SH-SY5Y (cell line): Measurements from ENCODE around the gene DGKA.

Experiments used
- GATA2 ChIP-seq: IDR thresholded peaks from 2 replicates; pipeline ENCODE4 v1.6.1; 2011; ENCODE audit warnings: mild to moderate bottlenecking, low read depth, low read length
- GATA3 ChIP-seq: IDR thresholded peaks from 2 replicates; pipeline ENCODE4 v1.6.1; 2011; ENCODE audit warnings: low read depth, mild to moderate bottlenecking, low read length, moderate library complexity

DGKA gene

DNA sequence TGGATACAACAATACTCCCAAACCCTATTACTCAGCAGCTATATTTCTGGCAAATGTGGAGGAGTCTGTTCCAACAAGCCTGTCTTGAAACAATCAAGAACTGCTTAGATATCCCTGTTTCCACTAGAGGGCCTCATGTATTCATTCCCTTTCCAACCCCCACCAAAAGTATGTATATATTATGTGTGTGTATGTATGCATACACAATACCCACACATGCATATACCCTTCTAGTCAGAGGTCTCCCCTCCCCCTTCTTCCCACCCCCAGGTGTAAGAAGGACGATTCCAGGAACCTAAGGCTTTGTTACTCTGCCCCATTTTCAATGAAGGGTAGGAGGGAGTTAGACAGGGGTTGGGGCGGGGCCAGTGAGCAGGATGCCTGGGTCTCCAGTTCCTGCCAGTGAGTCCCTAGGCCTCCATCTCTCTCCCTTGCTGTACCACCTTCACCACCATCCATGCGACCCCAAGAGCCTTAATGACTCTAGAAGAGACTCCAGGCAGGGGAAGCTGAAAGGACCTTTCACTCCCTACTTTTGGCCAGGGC, at the start of gene DGKA:
DGKA (plus strand) TSS at position 392 of the 546 bp plus-strand sequence. CDS start 5,342 bp downstream, outside the sequence.
- no peak for TF ChIP-seq GATA3
- no peak for TF ChIP-seq GATA2

DNA sequence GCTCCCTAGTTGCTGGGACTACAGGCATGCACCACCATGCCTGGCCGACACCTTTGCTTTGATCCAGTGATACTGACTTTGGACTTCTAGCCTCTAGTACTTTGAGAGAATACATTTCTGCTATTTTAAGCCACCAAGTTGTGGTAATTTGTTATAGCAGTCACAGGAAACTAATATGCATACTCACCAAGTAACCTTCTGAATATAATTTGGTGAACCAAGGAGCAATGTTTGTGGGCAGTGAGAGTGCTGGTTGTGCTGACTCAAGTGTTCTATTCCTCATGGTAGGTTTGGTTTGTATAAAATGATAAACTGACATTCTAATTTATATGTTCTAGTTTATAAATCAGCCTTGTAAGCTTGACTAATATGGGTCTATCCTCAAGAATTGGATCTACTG, 45.8 kb upstream of the DGKA start:
- TF ChIP-seq GATA3: no peak
- no peak for TF ChIP-seq GATA2

DNA sequence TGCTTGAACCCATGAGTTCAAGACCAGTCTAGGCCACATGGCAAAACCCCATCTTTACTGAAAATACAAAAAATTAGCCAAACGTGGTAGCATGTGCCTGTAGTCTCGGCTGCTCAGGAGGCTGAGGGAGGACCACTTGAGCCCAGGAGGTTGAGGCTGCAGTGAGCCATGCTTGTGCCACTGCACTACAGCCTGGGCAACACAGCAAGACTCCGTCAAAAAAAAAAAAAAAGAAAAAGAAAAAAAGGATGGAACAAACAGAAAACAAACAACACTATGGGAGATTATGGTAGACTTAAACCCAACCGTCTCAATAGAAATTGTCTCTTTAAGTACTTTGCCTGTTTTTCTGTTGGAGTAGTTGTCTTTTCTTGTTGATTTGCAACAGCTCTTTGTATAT, 39.7 kb upstream of the DGKA start:
- TF ChIP-seq GATA2 (no peak), GATA3 (no peak)

DNA sequence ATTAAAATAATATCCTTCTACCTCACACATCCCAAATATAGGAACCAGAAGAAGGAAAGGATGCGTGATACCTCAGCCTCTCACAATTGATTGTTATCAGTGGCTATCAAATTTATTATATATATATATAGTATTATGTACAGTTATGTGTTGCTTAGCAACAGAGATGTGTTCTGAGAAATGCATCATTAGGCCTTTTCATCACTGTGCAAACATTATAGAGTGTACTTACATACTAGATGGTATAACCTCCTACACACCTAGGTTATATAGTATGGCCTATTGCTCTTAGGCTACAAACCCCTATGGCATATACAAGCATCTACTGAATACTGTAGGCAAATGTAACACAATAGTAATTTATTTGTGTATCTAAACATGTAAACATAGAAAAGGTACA, 37.2 kb upstream of the DGKA start:
- TF ChIP-seq GATA2 (no peak), GATA3 (no peak)

- TF ChIP-seq GATA3 (no peak), GATA2 (no peak)
Measured at GRCh38 chr12:55899082-55899481, 31.9 kb upstream of the DGKA start.

GRCh38 chr12:55901881-55902490, 29.0 kb upstream of the DGKA start:
- TF ChIP-seq GATA2 (no peak), GATA3 (no peak)

GRCh38 chr12:55906056-55906455, 24.9 kb upstream of the DGKA start:
- no peak for TF ChIP-seq GATA2
- TF ChIP-seq GATA3: no peak

GRCh38 chr12:55908726-55909512, 22.0 kb upstream of the DGKA start:
- TF ChIP-seq GATA3 (no peak), GATA2 (no peak)

GRCh38 chr12:55909513-55909884, 21.5 kb upstream of the DGKA start:
- TF ChIP-seq GATA3 (no peak), GATA2 (no peak)

GRCh38 chr12:55912908-55913307, 18.1 kb upstream of the DGKA start:
- TF ChIP-seq GATA2 (no peak), GATA3 (no peak)

DNA sequence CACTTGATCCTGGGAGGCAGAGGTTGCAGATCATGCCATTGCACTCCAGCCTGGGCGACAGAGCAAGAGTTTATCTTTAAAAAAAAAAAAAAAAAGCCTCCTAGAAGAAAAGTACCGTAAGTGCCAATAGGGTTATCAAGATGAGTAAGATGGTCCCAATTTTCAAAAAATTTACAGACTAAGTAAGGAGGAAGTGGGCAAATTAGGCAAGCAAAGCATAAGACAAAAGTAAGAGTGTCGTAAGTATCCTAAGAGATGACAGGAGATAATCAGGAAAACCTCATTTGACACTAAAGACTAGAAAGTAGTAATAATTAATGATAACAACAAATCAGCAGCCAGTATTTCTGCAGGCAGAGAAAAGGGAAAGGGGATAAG, 15.5 kb upstream of the DGKA start:
- no peak for TF ChIP-seq GATA2
- TF ChIP-seq GATA3: no peak

- no peak for TF ChIP-seq GATA3
- TF ChIP-seq GATA2: no peak
Measured at GRCh38 chr12:55922126-55922525, 8.8 kb upstream of the DGKA start.

DNA sequence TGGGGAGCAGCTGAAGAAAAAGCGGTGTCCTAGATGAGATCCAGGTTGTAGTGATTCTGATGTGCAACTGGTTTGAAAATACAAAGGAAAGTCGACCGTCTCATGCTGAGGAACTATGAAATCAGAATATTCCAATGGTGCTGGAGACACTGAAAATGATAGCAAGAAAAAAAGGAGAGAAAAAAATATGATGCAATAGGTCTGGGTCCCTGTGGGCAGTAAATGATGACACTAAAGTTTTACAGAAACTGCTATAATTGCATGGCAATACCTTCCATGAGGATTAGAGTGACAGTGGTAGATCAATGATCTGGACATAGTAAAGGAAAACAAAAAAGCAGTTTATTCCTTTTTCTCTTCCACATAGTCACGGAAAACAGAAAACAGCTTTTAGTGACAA, 5.6 kb upstream of the DGKA start:
- TF ChIP-seq GATA2: no peak
- no peak for TF ChIP-seq GATA3

GRCh38 chr12:55925870-55926737, 4.9 kb upstream of the DGKA start:
- TF ChIP-seq GATA3 (no peak), GATA2 (no peak)

DNA sequence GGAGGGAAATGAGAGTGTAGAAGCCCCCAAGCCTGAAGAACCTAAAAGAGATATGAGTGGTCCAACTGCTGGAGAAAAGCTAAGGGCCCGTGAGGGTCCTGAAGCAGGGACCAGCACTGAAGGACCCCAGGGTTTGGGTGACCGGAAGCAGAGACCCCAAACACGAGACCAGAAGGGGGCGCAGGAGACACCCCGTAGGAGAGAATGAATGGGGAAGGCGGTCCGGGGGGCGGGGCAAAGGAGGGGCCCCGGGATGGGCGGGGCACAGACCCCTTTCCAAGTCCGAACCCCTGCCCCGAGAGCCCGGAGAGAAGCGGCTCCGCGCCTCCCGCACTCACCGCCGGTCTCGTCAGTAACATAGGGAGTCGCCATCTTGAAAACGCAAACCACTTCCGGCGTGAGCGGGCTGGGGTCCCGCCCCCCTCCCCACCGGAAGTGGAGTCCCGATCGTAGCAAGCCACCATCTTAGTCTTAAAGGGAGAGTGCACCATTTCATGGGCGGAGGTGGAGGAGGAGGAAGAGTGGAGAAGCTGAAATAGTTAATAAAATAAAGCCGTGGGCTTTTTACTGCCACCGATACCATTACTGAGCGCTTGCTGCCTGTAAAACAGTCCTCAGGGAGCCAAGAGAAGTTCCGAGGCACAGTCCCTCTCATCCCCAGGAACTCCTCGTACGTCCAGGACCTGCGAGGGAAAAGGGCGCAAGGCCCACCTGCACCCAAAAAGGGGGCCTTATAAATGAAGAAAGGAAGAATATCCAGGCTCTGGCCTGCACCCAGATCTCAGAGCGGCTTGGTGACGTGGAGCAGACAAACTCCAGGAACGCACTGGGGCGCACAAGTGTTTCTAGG, 4.0 kb upstream of the DGKA start:
- TF ChIP-seq GATA3 (no peak), GATA2 (no peak)
